HG03378 (cell line): Measurements from ENCODE around the gene F10.

Source experiments
- ATAC-seq: cut with Tn5 transposase; IDR thresholded peaks from one replicate; pipeline ENCODE4 v1.9.1; 2021; ENCODE audit warnings: mild to moderate bottlenecking, moderate library complexity; ENCODE audit not compliant: unreplicated experiment

Gene F10

DNA sequence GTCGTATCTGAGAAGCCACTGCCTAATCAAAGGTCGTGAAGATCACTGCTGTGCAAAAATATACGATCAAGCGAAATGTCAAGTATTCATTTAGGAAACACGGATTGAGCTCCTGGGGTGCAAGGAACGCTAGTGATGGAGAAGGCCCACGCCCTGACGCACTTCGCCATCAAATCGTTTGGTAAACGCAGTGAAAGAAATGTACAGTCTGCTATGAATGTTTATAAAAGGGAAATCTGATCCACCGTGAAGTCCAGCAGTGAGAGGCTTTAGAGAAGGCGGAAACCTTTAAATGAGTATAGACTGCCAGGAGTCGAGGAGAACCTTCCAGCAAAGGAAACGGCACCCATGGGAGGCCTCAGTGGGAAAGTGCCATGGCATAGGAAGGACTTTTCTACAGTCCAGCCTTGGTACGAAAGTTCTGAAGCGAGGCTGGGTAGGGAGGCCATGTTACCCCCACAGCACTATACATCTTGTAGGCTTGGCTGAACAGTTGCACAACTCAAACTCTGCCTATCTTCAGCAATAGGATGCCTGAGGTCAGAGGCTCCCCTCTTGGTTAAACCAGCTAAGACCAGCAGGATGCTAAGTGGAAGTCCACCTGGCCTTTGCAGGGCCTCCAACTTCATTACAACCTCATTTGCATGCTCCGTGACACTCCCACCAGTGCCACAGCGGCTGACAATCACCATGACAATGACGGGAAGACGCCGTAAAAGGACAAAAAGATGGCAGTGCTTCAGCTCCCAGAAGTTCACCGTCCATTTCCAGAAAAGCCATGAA, 65.5 kb downstream of the F10 start:
- ATAC-seq = no peak

DNA sequence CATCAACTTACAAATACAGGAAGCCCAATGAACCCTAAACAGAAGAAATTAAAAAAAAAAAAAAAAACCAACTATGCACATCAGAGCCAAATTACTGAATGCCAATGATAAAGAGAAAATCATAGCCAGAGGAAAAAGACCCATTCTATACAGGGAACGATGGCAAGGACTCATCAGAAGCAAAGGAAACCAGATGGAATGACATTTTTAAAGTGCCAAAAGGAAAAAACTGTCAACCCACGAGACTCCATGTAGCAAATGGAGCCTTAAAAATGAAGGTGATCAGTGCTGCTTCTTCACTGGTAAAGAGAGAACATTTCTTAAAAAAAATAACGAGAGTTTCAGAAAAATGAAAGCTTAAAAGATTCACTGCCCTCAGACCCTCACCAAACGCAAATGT, 67.6 kb downstream of the F10 start:
- ATAC-seq = no peak

DNA sequence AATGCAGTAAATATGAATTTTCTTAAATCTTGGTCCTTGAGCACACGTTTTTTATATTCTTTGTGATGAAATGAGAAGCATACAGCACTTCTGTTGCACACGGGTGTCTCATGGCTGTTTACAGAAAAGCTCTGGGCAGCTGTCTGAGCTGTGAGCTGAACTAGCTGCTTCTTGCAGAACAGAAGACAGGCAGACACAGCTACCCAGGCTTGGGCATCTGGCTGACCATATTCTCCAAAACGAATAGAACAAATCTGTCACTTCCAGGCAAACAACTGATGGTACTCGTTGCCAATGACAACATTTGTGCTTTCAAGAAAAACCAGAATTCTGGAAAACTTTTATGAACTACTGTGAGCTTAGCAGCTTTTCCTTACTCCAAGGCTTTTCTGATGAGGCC, 69.7 kb downstream of the F10 start:
- ATAC-seq = no peak

DNA sequence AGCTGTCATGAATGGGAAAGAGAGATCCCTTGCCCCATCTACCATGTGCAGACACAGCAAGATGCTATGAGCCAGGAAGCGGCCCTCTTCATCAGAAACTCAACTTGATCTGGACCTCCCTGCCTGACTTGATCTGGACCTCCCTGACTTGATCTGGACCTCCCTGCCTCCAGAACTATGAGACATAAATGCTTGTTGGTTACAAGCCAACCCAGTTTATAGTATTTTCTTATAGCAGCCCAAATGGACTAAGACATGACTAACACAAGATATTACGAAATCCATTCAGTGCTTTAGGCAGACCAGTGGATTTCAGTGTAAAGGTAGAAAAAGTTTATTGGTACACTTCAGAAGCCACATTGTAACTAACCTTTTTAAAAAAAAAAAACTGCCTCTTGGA, 70.3 kb downstream of the F10 start:
- ATAC-seq = no peak

DNA sequence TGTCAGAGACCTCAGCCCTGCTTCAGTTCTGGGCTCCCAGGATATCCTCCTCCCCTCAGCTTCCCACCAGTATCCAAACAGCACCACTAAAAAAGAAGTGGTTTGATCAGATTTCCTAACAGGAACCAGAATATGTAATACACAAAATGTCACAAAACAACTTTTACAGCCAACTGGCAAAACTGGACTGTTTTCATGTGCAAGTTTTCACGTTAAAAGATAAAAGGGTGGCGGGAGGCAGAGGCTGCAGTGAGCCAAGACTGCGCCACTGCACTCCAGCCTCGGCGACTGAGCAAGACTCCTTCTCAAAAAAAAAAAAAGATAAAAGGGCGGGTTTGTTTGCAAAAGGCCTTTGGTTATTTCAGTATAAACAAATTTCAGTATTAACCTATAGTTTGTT, 72.8 kb downstream of the F10 start:
- no peak for ATAC-seq

DNA sequence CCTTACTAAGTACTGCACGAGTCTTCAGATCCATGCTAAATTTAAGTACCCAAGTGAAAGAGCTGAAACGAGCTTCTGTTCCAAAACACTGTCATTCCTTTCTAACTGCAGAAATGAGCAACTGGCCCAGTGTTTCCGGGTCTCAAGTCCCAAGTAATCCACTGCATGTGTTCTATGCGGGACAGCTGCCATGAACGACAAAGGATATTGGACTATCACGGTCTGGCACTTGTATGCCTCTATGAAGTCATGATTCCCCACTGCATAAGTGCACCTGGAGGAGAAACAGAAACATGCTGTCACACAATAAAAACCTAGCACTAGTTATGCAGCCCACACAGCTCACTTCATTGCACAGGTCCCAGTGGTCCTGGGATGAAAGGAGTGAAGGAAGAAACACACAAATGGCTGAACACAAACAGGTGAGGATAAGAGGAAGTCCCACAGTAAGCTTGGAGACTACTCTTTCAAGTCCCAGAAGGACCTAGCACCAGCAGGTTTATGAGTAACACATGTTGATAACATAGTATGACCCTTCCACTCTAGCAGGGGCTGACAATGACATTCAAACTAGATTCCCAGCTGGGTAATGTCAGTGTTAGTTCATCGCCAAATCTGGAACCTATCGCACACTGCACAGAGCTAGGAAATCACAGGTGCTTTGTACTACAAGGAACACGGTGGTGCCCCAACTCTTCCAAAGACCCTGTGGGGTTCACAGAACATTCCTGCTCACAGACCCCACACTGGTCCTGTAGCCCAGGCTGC, 74.6 kb downstream of the F10 start:
- no peak for ATAC-seq
